Measurements from ENCODE around the gene CELA1.

GRCh38 chr12:51293696-51294095 lies 52.8 kb downstream of the CELA1 start:
- TF ChIP-seq CTCF (IDR thresholded peaks at IDR 0.05) = no peak
- no peak for TF ChIP-seq POLR2A (IDR thresholded peaks at IDR 0.05)
